Uterine smooth muscle cell (primary cell): ENCODE results near the gene LRCOL1. TPM values are rescaled to one million over a fixed set of nuclear protein-coding genes. Genes with fewer than 3 reads are reported as not detected.

Experiments used
- total RNA-seq: library from RNA; depleted of rRNA; stranded (reverse); fragments of >200 nt; gene quantifications from 2 replicates; pipeline ENCODE4 v1.2.3, GENCODE V29; 2014

LRCOL1 gene
- total RNA-seq: 0.33 and 0.37 TPM in 2 replicates

DNA sequence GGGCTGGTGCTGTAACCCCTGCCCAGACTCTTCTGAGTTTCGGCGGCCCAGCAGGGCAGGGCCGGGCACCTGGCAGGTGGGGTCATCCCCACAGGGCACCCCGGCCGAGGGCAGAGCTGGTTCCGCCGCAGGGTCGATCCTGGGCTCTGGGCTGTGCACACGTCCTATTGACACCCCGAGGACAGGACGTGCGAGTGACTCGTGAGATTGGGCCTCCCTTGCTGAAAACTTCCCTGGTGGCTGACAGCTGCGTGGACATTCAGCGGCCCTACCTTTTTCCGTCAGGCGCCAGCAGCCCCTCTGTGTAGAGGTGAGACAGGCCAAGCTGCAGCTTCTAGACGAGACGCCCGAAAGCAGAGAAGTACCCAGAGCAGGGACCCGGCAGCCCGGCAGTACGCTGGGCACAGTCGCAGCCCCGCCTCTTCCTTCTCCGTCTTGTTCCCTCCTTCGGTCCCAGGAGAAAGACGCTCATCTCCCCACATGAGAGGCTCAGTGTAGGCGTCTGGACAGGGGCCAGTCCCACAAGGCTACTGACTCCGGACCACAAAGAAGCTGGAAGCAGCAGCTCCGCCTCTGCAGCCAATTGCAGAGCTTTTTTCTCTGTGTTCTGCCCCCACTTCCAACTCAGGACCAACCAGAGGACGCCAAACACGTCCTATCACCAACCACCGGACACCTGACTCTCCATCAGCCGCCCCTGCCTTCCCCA lies at the start of gene LRCOL1:
LRCOL1 (minus strand) TSS at position 532 of the 709 bp plus-strand sequence. CDS start 4,331 bp downstream, outside the sequence.

DNA sequence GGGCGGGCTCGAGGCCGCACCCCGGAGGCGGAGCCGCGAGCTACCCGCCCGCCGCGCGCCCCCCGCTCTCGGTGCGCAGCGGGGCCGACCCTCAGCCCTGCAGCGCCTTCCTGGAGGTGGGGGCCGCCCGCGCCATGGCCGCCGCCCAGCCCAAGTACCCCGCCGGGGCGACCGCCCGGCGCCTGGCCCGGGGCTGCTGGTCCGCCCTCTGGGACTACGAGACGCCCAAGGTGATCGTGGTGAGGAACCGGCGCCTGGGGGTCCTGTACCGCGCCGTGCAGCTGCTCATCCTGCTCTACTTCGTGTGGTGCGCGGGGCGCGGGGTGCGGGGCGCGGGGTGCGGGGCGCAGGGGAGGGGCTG lies 8.3 kb upstream of the LRCOL1 start, which contains the start of gene P2RX2:
P2RX2 (plus strand) TSS at position 94 of the 361 bp plus-strand sequence; CDS start at position 135, 41 bp downstream.

Other genes starting within 250 kb of the LRCOL1 start
- gene FBRSL1, start 120.4 kb downstream of the LRCOL1 start, total RNA-seq: 2.0 and 2.1 TPM in 2 replicates
- not detected in 2 replicates for gene P2RX2, start 8.2 kb upstream of the LRCOL1 start, total RNA-seq
- gene POLE, start 76.8 kb upstream of the LRCOL1 start, total RNA-seq: 16.4 and 49.5 TPM in 2 replicates
- 9.8 and 12.9 TPM in 2 replicates for gene PXMP2, start 77.0 kb upstream of the LRCOL1 start, total RNA-seq
- 39.2 and 57.0 TPM in 2 replicates for gene PGAM5, start 100.3 kb upstream of the LRCOL1 start, total RNA-seq
- gene ANKLE2, start 151.2 kb upstream of the LRCOL1 start, total RNA-seq: 65.1 and 82.7 TPM in 2 replicates
- gene GOLGA3, start 218.3 kb upstream of the LRCOL1 start, total RNA-seq: 195 and 237 TPM in 2 replicates